HG03469 (cell line): Measurements from ENCODE around the gene RNF144A.
"Not testable (repeated sequence)": the region's sequence is repeated elsewhere in the genome, so short reads cannot be mapped to it uniquely, and the experiment has no call there.

Experiments used
- ATAC-seq: cut with Tn5 transposase; IDR thresholded peaks from one replicate; pipeline ENCODE4 v1.9.1; 2021; ENCODE audit warnings: mild to moderate bottlenecking, moderate library complexity, moderate number of reproducible peaks; ENCODE audit not compliant: unreplicated experiment

Gene RNF144A

GRCh38 chr2:6927186-6927585 is 10.0 kb downstream of the RNF144A start:
- ATAC-seq, result no peak

- ATAC-seq, result no peak
Observed at GRCh38 chr2:6927753-6928152, 10.5 kb downstream of the RNF144A start.

- ATAC-seq, result no peak
Observed at GRCh38 chr2:6928452-6928851, 11.2 kb downstream of the RNF144A start.

GRCh38 chr2:6929196-6929819 is 12.1 kb downstream of the RNF144A start:
- no peak for ATAC-seq

- ATAC-seq, result no peak
Observed at GRCh38 chr2:6930923-6931647, 13.9 kb downstream of the RNF144A start.

- no peak for ATAC-seq
Observed at GRCh38 chr2:6931753-6932152, 14.5 kb downstream of the RNF144A start.

GRCh38 chr2:6932206-6932605 is 15.0 kb downstream of the RNF144A start:
- no peak for ATAC-seq

GRCh38 chr2:6932828-6933227 is 15.6 kb downstream of the RNF144A start:
- no peak for ATAC-seq

GRCh38 chr2:6933911-6934310 is 16.7 kb downstream of the RNF144A start:
- ATAC-seq, result no peak

GRCh38 chr2:6934345-6934744 is 17.1 kb downstream of the RNF144A start:
- no peak for ATAC-seq

GRCh38 chr2:6934758-6935651 is 17.8 kb downstream of the RNF144A start:
- no peak for ATAC-seq

GRCh38 chr2:6935652-6936020 is 18.4 kb downstream of the RNF144A start:
- ATAC-seq, result not testable (repeated sequence)

GRCh38 chr2:6937157-6937556 is 19.9 kb downstream of the RNF144A start:
- ATAC-seq, result no peak

GRCh38 chr2:6937582-6937981 is 20.4 kb downstream of the RNF144A start:
- no peak for ATAC-seq

GRCh38 chr2:6939071-6939470 is 21.9 kb downstream of the RNF144A start:
- ATAC-seq, result no peak

- no peak for ATAC-seq
Observed at GRCh38 chr2:6940820-6941219, 23.6 kb downstream of the RNF144A start.

- ATAC-seq, result no peak
Observed at GRCh38 chr2:6941299-6942046, 24.3 kb downstream of the RNF144A start.

GRCh38 chr2:6942848-6943247 is 25.6 kb downstream of the RNF144A start:
- no peak for ATAC-seq

- ATAC-seq, result no peak
Observed at GRCh38 chr2:6943523-6943922, 26.3 kb downstream of the RNF144A start.

GRCh38 chr2:6943971-6944370 is 26.8 kb downstream of the RNF144A start:
- ATAC-seq, result no peak

GRCh38 chr2:6944555-6944954 is 27.3 kb downstream of the RNF144A start:
- ATAC-seq, result no peak
